GM21576 (cell line): ENCODE results near the gene IFITM10.
A peak's percentile ranks its signal among the peaks of the same experiment; 100 is the strongest.

ENCODE experiments used
- ATAC-seq: cut with Tn5 transposase; IDR thresholded peaks from one replicate; pipeline ENCODE4 v1.9.1; 2021; ENCODE audit warnings: mild to moderate bottlenecking, moderate library complexity; ENCODE audit not compliant: unreplicated experiment

IFITM10 gene

DNA sequence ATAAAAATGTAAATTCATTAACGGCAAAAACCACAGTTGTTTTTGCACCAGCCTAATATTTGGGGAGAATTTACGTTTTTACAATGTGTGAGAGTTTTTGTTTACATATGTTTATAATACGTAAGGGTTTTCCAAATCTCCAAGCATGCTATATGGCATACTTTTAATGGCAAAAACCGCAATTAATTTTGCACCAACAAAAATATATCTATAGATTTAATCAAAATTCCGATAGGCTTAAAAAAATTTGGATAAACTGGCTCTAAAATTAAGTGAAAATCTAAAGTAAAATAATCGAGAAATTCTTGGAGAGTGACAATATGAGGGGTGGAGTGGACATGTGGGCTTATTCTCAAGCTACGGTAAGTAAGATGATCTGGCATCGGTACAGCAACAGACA lies 30.6 kb downstream of the IFITM10 start:
- ATAC-seq, result no peak

GRCh38 chr11:1718326-1718725 lies 32.1 kb downstream of the IFITM10 start:
- ATAC-seq, result no peak

DNA sequence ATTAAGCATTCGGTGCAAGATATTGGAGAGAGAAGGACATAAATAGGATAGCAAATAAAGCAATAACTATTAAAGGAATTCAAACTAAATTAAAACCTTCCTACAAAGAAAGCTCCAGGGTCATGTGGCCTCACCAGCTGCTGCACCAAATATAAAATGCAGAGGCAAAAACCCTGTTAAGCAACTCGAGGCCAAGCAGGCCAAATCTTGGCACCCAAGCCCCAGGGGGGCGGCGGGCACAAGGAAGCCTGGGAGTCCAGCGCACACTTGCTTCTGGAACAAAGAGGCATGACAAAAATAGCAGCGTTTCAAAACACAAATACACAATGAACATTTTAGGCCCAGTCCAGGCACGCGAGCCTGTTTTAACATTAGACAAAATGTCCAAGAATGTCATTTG lies 32.6 kb downstream of the IFITM10 start:
- no peak for ATAC-seq

DNA sequence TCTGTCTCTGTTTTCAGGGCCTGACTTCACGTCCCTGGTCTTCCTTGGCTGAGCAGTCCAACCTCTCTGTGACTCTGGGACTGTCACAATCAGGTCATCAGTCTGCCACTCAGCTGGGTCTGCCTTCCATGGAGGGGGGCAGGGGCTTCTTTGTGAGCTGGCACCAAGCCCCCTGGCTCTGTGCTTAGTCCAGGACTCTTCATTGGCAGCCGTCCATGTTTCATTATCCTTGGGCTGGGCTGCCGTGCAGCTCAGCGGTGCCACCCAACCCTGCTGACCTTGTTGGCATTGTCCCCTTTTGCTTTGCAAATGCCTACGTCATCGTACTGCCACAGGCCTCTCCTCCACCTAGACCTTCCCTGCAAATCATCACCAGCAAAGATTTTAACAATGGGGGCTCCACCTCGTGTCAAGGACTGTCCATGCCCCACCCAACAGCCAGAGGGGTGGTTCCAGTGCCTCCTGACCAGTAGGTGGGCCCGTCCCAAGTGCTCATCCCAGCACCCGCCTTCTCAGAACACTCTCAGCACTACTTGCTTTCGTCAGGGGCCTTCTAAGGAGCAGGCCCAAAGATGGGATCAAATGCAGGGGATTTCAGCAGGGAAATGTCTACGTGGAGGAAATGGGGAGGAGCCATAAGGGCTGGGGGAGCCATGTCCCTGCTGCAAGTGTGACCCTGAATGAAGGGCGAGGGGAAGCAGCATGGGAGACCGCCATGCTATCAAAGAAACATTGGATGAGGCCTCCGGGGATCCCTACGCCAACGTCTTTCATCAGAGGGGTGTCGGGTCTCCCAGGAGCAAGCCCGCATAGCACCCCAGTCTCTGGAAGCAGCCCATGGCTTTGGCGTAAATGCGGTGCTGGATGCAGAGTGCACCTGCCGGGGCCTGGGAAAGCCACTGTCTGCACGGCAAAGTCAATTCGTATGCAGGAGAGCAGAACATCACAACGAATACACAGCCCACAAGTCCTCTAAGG lies 35.2 kb downstream of the IFITM10 start:
- ATAC-seq, result no peak

DNA sequence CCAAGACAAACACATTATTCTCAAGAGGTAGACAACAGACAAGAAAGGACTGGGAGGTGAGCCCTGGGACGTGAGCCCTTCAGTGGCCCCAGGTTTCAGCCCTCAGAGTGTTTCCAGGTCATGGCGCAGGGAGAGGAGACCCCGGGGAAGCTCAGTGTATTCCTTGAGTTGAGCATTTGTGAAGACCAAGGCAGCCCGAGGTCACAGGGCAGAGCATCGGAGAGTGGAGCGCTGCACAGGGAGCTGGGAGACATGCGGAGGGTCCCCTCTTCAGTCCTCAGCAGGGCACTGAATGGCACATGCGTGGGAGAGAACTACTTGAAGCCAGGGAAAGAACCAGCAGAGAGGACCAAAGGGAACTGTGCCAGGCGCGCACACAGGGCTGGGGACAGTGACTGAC lies 41.7 kb downstream of the IFITM10 start:
- no peak for ATAC-seq

GRCh38 chr11:1707751-1708150 lies 42.6 kb downstream of the IFITM10 start:
- no peak for ATAC-seq

GRCh38 chr11:1706634-1707400 lies 43.6 kb downstream of the IFITM10 start:
- no peak for ATAC-seq

DNA sequence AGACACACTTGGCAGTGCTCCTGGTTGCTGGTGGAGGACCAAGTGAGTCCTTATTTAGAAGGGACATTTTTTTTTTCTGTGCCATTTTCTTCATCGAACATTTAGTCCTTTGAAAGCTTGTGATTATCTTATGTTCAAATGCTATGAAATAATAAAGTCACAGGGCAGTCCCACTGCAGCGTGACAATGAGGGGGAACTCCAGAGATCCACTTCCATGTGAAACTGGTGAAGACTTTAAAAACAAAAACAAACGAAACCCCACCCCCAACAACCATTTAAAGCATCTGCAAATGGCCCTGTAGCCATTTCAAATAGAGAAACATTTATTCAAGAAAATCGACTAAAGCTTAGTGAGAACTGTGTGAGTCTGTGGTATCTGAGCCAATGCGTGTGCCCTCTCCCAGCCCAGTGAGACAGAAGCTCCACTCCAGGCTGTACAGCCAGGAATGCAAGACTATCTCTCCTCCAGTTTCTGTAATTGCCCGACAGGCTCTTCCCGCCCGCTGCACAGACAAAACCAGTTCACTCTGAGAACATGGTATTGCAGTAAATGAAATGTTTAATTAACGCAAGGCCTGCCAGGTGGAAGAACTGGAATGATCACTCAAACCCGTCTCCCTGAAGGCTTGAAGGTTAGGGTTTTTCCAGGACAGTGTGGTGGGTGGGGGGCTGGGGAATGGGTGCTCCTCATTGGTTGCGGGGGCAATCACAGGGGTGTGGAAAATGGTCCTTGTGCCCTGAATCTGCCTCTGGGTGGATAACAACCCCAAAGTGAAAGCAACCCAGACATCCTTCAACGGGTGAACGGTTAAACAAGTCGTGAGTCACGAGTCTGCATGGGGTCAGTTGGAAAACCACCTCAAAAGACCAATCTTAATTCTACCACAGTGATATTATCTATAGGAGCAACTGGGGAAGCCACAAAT lies 45.0 kb downstream of the IFITM10 start:
- ATAC-seq, result no peak

GRCh38 chr11:1703146-1703545 lies 47.2 kb downstream of the IFITM10 start:
- ATAC-seq, result no peak

DNA sequence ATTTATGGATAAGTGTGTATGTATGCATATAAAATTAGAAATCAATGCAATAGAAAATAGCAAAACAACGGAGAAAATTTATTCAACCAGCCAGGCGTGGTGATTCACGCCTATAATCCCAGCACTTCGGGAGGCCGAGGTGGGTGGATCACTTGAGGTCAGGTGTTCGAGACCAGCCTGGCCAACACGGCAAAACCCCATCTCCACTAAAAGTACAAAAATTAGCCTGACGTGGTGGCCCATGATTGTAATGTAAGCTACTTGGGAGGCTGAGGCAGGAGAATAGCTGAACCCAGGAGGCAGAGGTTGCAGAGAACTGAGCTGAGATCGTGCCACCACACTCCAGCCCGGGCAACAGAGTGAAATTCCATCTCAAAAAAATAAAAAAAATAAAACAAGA lies 47.9 kb downstream of the IFITM10 start:
- ATAC-seq, result no peak

GRCh38 chr11:1701091-1701807 lies 49.1 kb downstream of the IFITM10 start:
- no peak for ATAC-seq

GRCh38 chr11:1699771-1700170 lies 50.6 kb downstream of the IFITM10 start:
- ATAC-seq, result no peak

DNA sequence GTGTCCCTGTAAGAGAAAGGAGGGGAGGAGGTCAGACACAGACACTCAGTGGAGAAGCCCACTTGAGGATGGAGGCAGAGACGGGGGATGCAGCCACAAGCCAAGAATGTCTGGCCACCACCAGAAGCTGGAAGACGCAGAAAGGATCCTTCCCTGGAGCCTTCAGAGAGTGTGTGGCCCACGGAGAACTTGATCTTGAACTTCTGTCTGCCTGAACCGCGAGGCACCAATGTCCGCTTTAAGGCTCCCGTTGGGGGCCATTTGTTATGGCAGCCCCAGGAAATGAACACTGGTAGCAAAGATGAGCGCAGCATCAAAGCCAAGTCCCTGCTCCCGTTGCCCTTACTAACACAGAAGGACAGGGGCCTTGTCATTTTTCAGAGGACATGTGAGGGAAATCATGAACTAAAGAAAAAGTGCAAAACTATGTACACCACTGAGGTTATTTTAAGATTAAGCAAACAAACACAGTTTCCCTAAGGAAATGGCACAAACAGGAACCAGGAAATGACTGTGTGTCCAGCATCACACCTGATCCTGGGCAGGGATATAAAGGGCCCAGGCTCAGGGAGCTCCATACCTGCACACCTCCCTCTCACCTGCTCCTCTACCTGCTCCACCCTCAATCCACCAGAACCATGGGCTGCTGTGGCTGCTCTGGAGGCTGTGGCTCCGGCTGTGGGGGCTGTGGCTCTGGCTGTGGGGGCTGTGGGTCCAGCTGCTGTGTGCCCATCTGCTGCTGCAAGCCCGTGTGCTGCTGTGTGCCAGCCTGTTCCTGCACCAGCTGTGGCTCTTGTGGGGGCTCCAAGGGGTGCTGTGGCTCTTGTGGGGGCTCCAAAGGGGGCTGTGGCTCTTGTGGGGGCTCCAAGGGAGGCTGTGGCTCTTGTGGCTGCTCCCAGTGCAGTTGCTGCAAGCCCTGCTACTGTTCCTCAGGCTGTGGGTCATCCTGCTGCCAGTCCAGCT lies 53.5 kb downstream of the IFITM10 start, which contains the start of gene KRTAP5-6:
TSS of gene KRTAP5-6 (plus strand) at position 588 of the 963 bp plus-strand sequence. CDS start at position 639, 51 bp downstream.
- ATAC-seq, result no peak

- ATAC-seq, result no peak
These were observed 54.8 kb downstream of the IFITM10 start for GRCh38 chr11:1695548-1696108.

GRCh38 chr11:1694846-1695547 lies 55.4 kb downstream of the IFITM10 start:
- no peak for ATAC-seq

DNA sequence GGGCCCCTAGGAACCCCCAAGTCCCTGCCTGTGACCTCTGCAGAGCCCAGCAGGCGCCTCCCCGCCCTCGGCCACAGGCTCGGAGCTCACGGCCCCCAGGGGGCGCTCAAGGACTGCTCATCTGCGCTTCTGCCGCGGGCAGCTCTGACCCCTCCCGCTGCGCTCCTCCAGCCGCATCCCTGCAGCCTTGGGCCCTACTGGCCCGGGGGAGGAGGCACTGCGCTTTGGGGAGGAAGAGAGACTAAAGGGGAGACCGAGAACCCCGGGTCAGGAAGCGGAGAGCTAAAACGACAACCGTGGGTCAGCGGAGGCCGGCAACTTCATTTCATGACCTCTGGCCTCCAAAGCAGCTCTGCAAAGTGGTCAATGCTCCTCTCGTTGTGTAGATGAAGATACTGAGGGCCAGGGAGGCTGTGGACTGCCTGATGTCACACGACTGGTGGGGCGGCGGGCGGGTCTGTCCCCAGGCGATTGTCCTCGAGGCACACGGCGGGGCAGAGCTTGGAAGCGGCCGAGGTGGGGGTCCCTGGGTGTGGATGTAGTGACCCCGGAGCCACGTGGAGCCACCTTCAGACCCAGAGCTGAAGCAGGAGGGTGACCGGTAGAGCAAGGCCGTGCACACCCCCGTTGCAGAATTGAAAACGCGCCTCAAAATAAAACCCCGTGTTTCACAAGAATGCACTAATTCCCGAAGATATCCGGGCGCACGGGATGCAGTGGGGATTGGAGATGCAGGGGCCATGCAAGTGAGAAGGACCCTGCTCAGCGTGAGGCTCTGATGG lies 56.1 kb downstream of the IFITM10 start:
- ATAC-seq, result peak; percentile 52
